G401 (cell line): Measurements from ENCODE around the gene SRPK2. TPM values are rescaled to one million over a fixed set of nuclear protein-coding genes. Genes with fewer than 3 reads are reported as not detected.
"Not testable (repeated sequence)": the region's sequence is repeated elsewhere in the genome, so short reads cannot be mapped to it uniquely, and the experiment has no call there.

Experiments used
- DNase-seq: peaks from one replicate; pipeline ENCODE4 v3.0.0-alpha.2; 2015; ENCODE audit warnings: low spot score
- in situ Hi-C: cut with HindIII; loops from 2 replicates; pipeline ENCODE4 v1.10.0; 2016; ENCODE audit warnings: low sequenced_read_pairs, mixed read lengths
- total RNA-seq: library from RNA; depleted of rRNA; stranded (reverse); fragments of >200 nt; shearing (Covaris generic); gene quantifications from 2 replicates; pipeline ENCODE4 v1.2.3, GENCODE V29; 2014

The SRPK2 gene
- total RNA-seq, 1 experiment from 2014 or later = 63.6 TPM

DNA sequence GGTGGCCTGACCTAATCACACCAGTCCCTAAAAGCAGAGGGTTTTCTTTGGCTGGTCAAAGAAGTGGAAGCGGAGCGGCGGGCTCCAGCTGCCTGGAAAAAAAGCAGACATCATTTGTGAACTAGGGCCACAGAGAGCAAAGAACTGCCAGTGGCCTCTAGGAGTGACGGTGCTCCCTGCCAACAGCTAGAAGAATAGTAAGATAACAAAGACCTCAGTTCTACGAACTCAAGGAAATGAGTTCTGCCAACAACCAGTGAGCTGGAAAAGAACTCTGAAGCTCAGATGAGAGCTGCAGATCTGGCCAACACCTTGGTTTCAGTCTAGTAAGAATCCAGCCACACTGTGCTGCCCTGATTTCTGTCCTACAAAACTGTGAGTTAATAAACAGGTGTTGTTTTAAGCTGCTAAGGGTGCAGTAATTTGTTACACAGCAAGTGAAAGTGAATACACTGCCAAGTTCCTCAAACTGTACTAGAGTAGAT, 178.0 kb downstream of the SRPK2 start:
- in situ Hi-C loops = no loop called here
- peak; percentile 47 for DNase-seq

GRCh38 chr7:105209870-105210269, 178.9 kb downstream of the SRPK2 start:
- in situ Hi-C loops = no loop called here
- DNase-seq = no peak

GRCh38 chr7:105209433-105209832, 179.3 kb downstream of the SRPK2 start:
- in situ Hi-C loops = no loop called here
- no peak for DNase-seq

GRCh38 chr7:105206985-105207384, 181.7 kb downstream of the SRPK2 start:
- in situ Hi-C loops = no loop called here
- DNase-seq = no peak

DNA sequence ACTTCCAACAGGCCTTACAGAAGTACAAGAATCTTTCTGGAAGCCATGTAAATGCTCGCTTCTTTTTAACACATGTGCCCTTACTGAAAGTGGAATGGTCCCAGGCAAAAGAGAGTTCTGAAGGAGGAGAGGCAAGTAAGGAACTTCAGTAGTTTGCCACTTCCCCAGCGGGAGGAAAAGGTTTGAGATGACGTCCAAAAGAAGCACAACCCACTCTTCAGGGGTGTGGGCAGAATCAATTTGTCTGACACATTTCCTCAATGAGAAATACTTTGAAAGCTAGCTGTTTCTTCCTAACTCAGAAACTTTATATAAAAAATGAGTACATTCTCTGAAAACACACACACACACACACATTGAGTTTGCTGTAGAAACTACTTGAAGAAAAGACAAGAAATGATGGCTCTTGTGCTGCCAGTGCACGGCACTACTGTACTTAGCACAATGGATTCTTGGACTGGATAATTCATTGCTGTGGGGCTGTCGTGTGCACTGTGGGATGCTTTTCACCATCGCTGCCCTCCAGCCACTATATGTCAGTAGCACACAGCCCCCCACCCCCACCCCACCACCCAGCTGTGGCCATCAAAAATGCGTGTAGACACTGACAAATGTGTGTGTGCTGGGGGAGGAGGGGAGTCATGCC, 183.0 kb downstream of the SRPK2 start:
- in situ Hi-C loops = no loop called here
- DNase-seq = no peak

GRCh38 chr7:105204953-105205352, 183.8 kb downstream of the SRPK2 start:
- in situ Hi-C loops = no loop called here
- DNase-seq = no peak

GRCh38 chr7:105204520-105204919, 184.2 kb downstream of the SRPK2 start:
- DNase-seq = no peak
- in situ Hi-C loops = no loop called here

- DNase-seq = no peak
These were observed 186.1 kb downstream of the SRPK2 start for GRCh38 chr7:105202616-105203015.

DNA sequence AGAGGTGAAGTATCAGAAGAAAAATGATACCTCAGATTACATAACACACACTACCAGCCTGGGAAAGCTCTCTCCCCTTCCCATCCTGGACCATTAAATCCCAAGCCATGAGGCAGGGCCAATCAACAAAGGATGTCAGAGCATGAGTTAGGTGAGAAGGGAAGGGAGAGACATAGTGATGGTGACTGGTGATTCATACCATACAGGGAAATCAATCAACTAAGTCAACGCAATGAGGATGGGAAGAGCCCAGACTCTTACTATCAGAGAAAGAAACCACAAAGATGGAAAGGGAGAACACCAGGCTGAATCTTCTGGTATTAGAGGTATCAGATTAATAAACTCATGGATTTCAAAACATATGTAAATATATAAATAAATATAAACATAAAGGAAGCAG, 189.3 kb downstream of the SRPK2 start:
- in situ Hi-C loops = no loop called here
- DNase-seq = no peak

More at GRCh38 chr7:105202616-105203015, 186.1 kb downstream of the SRPK2 start:
- in situ Hi-C loops = no loop called here

GRCh38 chr7:105198223-105198622, 190.5 kb downstream of the SRPK2 start:
- no peak for DNase-seq
- in situ Hi-C loops = no loop called here

GRCh38 chr7:105196473-105196872, 192.2 kb downstream of the SRPK2 start:
- in situ Hi-C loops = no loop called here
- no peak for DNase-seq

DNA sequence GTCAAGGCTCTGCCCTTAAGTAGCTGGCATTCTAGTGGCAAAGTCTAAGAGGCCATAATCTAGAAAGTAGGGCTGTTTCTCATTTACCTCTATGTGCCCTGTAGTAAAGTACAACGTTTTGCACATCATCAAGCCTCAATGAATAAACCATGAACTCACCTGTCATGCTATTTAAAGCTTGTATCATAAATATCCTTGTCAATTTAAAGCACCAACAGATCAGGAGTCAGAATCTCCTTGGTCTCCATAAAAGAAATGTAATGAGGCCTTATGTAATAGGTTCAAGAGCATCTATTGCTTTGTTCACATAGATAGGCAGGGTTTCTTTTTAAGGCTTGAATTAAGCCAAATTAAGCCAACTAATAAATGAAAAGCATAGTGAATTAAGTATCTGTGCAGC, 192.8 kb downstream of the SRPK2 start:
- DNase-seq = no peak
- in situ Hi-C loops = no loop called here

- in situ Hi-C loops, DNase-seq: not testable (repeated sequence)
These were observed 193.8 kb downstream of the SRPK2 start for GRCh38 chr7:105194959-105195358.

GRCh38 chr7:105191331-105191730, 197.4 kb downstream of the SRPK2 start:
- DNase-seq = no peak
- in situ Hi-C loops = no loop called here

GRCh38 chr7:105189859-105190492, 198.7 kb downstream of the SRPK2 start:
- DNase-seq = no peak
- in situ Hi-C loops = no loop called here

GRCh38 chr7:105188201-105188600, 200.5 kb downstream of the SRPK2 start:
- DNase-seq = no peak
- in situ Hi-C loops = no loop called here

DNA sequence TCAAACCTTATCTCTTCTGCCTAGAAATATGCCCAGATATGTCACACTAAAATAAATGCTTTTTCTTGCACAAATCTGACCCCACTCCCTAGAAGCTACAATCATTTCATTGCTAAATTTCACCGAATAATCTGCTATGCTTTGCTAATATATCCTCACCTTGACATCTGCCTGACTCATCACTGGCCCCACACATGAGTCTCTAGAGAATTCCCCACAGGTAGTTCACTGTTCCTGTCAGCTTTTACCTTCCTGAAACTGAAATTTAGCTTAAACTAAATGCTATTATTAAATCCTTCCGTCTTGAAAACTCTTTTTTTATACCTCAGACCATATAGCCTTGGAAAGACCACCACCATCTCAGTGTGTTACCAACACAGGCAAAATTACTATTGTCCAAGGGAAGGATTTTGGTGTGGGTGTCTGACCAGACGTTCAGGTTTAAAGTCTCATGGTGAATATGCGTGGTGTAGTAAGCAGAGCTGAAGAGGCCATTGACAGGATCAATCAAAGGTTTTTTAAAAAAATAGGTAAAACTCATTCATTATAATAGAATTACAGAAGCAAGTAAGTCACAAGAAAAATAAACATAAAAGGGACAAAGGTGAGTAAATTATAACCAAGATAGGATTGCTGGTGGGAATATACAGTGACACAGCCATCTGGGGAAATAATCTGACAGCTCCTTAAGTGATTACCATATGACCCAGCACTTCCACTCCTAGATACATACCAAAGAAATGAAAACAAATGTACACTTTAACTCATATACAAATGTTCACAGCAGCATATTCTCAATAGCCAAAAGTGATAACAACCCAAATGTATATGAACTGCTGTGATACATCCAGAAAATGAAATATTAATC, 201.2 kb downstream of the SRPK2 start:
- in situ Hi-C loops = no loop called here

GRCh38 chr7:105185290-105186010, 203.3 kb downstream of the SRPK2 start:
- DNase-seq = no peak
- in situ Hi-C loops = no loop called here

More for the DNA sequence above, 201.2 kb downstream of the SRPK2 start:
- DNase-seq = no peak

GRCh38 chr7:105180002-105180401, 208.7 kb downstream of the SRPK2 start:
- in situ Hi-C loops = no loop called here
- no peak for DNase-seq
